ENCODE results near the gene SPAG16.

- TF ChIP-seq CTCF (conservative IDR thresholded peaks at IDR 0.05; ENCODE audit: low read depth, low read length) (no peak), EZH2 (IDR thresholded peaks at IDR 0.05; ENCODE audit: low read length, unreplicated experiment) (no peak)
These were observed 394.4 kb downstream of the SPAG16 start for GRCh38 chr2:213678437-213679218.
